Occipital lobe (tissue), 2 donors: ENCODE measurements around the gene DUSP8. TPM values are rescaled to one million over a fixed set of nuclear protein-coding genes. Genes with fewer than 3 reads are reported as not detected.

Source experiments
- DNase-seq: peaks from one replicate; lab custom pipeline; 2025; lab: John Stamatoyannopoulos, UW
- total RNA-seq: library from RNA; depleted of rRNA; stranded (reverse); fragments of >200 nt; gene quantifications from one replicate; pipeline ENCODE4 v1.2.3, GENCODE V29; 2014

Gene DUSP8
- total RNA-seq, 1 donor from 2014 or later, result 5.6 TPM

DNA sequence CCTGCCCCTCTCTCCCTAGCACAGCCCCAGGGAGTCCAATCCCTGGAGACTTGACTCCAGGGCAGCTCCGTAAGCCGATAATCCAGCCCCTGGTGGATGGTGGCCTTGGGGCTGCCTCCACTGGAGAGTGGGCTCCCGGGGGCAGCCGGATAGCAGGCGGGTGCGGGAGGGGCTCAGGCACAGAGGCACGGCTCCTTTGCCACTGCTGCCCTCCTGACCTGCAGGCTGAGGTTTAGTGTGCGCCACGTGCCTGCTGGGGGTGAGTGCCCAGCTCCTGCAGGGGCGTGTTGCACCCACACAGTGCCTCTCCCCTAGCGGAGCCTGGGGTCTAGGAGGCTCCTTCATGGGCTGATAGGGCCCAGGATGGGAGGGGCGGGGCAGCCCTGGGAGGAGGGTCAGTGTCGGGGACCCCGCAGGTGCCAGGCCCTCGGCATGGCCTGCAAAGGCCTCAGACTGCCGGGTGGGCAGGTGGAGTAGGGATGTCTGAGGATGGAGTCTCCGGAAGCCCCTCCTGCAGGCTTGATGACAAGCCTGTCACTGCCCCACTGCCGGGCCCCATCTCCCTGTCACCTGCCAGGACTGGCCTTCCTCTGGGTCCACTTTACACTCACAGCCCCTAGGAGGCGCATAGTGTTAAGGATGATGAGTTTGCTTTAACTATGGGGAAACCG, 5.6 kb downstream of the DUSP8 start:
- DNase-seq, result no peak

DNA sequence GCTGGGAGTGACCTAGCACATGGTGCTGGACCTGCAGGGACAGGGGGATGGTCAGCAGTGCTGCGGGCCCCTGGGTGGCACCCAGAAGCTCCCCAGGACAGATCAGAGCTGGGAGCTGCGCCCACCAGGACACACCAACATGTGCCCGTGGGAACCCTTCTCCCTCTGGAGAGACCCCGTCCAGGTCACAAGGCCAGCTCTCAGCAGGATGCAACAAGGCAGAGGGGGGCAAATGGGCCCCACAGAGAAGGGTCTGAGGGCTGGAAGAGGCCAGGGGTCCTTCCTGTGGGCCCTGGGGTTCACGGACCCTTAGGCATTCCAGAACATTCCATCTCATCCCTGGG, 6.2 kb downstream of the DUSP8 start:
- no peak for DNase-seq

DNA sequence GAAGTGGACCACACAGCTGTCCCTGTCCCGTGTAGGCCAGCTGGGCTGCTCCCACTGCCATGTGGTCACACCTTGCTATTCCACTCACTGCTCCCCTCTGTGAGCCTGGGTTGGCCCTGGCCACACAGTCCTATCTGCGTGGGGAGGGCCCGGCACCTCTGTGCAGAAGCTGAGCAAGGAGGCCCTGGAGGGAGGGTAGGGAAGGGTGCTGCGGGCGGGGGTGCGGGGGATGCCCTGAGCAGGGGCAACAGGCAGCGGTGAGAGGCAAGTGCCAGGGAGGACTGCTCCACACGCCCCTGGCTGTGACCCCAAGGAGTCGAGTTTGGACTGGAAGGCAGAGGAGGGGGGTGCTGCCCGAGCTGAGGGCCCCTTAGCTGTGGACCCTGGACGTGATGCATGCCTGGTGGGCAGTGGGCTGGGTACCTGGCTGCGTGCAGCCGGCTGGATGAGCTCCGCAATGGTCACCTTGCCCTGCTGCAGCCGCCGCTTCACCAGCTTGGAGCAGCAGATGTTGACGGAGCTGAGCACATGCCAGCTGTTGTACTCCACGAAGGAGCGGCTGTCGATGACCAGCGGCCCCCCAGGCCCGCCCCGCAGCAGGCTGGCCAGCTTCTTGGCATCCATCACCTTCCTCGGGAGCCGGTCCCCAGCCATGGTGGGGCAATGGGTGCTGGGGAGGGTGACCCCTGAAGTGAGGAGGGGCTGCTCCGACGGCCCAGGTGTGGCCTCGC, 6.7 kb downstream of the DUSP8 start:
- DNase-seq, result no peak

DNA sequence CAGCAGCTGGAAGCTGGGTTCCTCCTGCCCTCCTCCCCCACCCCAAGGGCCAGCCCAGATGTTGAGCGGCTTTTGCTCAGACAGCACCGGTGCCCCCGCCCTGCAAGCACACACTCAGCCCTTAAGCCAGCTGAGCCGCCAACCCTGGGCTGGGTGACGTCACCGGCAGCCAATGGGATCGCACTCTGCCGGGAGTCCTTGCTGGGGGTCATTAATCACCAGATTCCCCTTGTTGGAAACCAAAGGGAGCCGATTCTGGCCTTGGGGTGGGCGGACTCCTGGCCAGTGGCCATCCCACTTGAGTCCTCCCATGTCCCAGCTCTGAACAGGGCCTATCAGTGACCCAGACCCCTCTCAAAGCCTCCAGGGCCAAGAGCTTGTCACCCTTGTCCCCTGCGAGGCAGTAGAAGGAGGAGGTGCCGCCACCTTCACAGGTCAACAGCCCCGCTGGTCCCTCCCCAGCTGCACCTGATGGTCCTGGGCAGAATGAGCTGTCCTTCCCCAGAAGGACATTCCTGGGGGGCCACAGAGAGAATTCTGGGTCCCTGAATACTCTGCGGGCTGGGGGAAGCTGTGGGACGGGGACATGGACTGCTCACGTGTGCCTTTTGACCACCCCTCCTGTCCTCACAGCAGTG, 7.4 kb downstream of the DUSP8 start:
- peak; percentile 67 for DNase-seq

DNA sequence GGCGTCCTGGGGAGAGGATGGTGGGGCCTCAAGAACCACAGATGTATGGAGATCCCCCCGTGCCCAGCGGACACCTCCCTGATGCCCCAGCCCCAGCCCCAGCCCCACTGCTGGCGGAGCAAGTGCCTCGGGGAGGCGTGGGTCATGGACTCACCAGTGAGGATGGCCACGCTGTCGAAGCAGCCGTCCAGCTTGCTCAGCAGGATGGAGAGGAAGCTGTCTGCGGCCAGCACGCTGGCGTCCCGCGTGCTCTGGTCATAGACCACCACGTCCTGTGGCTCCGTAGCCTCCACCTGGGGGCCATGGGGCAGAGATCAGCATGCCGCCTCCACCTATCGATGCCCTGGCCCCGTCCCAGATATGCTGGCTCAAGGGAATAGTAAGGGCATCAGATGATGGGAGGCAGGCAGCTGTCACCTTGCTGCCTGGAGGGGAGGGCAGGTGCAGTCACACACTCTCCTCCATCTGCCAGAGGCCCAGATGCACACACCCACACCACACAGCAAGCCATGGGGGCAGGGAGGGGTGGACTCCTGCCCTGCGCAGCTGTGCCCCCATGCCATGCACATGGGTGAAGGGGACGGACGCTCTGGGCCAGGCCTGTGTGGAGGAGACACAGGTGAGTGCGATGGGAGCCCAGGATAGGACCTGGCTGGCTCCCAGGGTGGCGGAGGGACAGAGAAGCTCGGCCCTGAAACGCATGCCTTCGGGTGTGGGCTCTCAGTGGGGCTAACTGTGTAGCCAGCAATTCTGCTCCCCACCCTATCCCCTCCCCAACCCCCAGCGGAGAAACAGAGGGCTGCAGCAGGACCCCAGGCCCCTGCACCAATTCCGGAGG, 8.2 kb downstream of the DUSP8 start:
- DNase-seq, result no peak

DNA sequence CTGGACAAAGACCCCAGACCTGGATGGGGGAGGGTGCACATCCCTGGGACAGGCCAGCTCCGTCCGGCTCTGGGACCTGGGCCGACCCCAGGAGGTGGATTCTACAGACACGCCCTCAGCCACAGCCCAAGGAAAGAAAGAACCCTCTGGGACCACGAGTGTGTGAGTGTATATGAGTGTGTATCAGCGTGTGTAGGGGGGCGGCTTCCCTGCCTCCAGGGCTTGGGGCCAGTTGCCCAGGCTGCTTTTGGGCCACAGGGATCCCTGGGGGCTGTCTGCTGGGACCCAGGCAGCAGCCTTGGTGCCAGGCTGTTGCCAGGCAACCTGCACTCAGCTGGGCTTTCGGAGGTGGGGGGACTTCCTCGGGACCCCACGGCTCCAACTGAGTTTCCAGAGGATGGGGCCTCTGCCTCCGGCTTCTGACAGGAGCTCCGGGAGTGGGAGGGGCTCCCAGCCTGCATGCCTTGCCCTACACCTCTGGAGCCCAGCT, 8.9 kb downstream of the DUSP8 start:
- DNase-seq, result no peak

DNA sequence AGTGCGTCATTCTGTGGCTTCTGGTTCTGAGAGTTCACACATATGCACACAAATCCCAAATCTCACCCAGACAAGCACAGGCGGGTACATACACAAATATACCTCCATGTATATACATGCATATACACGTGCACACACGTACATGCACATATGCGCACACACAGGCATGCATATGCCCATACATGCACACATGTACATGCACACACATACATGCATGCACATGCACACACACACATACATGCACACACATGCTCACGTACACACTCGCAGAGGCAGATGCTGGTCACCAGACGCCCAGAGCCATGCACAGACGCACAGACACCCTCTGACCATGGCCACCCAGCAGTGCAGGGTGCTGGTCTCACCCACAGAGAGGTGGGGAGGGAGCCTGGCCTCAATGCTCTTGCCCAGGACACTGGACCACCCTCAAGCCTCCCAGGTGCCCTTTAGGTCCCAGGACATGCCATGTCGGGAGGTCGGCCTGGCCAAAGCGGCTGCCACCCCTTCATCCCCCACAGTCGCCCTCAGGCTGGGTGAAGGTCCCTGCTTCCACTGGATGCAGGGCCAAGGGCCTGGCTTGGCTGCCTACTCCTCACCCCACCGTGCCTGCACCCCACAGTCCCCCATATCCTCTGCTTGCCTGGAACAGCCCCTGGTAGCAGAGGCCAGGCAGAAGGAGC, 9.5 kb downstream of the DUSP8 start:
- no peak for DNase-seq

DNA sequence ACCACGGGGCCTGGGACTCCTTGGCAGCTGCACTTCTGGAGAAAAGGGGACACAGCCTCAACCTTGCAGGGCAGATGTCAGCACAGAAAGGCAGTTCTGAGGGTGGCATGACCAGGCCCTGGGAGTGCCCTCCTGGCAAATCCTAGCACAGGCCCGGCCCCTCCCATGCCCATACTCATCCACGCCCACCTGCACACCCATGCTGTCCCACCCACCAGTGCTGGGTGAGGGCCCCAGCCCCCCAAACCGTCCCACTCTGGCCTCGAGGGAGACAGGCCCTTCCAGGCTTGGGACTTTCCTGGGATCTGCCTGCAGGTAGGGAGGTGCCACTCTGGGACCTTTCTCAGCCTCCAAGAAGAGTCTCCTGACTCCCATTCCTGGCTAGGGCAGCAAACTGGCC, 10.1 kb downstream of the DUSP8 start:
- no peak for DNase-seq

DNA sequence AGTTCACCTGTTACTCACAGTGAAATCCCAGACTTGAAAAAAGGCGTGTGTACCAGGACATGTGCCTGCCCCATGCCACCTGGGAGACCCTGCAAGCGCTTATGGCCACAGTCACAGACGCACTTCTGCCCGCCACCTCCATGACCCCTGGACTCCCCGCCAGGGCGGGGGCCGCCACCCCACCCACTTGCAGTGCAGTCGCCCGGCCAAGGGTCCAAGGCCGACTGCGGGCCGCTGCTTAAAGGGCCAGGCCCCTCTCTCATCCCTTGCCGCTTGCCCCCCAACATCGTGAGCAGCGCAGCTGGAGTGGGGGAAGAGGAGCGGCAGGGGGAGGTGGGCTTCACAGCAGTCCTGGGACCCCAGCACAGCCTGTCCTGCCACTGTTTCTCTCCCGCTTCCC, 10.8 kb downstream of the DUSP8 start:
- no peak for DNase-seq

DNA sequence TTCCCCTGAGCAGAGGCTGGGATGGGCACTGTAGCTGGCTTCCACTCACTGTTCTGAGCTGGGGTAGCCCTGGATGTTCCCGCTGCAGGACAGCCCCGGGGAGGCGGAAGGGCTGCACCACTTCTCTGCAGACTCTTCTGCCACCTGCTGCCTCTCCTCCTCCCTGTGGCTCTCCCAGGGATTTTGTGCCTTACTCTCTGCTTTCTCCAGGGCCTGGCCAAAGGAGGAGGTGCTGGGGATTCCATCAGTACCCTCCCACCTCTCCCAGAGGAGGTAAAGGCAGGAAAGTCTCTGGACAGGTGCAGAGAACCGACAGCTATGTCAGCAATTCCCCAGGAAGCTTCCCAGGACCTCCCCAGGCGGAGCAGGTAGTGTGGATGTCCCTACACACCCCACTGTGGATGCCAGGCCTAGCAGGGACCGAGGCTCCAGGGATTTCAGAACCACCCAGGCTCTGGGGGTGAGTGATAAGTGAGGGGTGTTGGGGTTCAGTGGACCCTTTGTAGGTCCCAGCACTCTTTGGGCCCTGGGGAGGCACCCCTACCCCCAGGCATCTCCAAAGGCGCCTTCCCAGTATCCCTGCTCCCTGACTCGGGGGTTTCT, 11.3 kb downstream of the DUSP8 start:
- no peak for DNase-seq

DNA sequence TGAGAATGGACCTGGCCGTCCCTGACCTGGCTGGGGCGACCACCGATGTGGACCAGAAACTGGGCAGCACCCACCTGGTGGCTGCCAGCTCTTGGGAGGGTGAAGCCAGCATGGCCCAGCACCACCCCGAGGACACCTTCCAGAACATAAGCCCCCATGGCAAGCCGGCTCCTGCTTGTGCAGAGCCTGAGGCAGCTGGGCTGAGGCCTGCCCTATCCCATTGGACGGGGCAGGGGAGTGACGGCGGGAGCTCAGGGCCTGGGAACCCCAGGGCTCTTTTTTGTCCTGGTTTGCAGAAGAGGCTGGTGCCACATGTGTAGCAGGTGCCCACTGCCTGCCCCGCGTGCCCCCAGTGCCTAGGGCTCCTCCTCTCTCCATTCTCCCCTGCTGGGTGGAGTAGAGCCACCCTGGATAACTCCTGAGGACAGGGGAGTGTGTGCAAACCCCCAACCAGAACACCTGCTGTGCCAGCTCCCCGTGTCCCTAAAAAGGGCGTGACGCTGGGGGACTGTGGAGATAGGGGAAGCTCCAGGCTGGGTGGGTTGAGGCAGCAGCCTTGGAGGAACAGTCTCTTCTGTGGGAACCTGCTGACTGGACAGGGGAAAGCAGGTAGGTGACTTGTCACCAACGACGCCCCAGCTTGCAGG, 11.9 kb downstream of the DUSP8 start:
- DNase-seq, result no peak

DNA sequence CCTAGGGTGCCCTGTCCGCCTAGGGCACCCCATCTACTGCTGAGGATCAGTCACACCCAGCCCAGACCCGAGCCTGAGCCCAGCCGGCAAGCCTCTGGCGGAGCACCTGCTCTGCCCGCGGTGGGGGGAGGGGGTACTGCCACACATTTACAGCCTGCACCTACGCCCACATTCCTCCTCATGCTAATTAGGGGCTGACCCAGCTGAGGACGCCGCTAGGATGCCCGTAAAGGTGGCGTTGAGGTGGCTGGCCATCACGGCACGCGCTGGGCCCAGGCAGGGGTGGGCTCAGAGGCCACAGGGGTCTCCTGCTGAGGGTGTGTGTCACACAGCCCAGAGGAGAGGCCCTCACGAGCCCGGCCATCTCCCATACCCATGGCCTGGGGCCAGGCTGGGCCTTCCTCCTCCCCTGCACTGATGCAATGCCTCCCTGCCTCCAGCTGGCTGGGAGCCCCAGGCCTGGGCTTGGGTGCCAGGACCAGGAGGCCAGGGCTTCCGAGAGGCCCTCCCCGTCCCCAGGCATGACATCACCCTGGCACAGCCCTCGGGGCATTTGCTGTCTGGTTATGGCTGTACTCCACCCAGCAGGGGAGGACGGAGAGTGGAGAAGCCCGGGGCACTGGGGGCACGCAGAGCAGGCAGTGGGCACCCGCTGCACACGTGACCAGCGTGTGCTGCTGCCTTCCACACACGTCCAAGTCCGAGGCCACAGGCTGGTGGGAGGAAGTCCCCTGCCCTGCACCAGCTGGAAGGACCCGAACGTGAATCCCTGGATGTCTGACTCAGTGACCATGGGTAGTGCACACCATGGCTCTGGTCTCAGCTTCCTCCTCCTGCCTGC, 12.7 kb downstream of the DUSP8 start:
- DNase-seq, result peak; percentile 89

DNA sequence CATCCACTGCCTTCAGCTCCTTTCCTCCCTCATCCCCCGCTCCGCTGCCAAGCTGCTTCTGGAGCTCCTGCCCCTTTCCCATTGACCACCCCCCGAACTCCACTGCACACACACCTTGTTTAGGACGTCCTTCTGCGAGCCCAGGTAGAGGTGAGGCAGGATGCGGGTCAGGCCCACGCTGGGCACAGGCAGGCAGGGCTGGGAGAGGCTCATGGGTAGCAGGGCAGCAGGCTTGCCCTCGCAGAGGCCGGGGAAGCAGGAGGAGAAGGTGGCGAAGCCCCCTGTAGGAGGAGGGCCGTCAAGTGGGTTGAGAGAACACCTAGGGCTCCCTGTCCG, 13.3 kb downstream of the DUSP8 start:
- no peak for DNase-seq

DNA sequence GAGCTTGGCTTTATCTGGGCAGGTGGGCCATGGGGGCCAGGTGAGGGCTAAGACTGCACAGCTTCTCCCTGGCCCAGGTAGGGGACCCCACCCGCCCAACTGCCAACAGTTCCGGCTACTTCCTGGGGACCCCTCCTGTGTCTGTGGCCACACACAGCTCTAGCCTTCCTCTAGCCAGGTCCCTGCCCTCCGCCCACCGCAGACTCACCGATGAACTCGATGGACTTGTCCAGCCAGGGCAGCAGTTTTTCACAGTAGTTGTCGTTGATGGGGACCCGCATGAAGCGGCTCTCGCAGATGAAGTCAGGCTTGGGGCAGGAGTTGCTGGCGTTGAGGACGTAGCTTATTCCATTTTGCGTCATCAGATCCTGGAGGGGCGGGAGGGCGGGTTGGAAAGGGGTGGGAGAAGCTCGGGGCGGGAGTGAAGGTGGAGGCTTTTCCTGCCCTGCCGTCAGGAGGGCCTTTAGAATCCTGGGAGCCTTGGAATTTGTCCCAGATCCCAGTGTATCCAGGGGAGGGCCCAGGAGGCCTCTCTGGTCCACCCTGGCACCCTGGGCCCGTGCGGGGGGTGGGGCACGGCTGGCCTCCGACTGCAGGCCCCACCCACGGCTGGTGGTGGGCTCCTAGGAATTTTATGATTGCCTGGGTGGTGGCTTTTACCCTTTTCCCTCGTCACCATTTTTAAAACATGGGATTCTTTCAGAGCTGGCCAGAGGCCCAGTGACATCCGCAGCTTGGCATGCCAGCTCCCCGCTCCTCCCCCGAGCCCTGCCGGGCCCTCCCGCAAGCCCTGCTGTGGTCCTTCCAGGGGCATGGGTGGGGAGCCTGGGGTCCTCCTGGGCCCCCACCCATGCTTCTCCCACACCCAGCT, 13.9 kb downstream of the DUSP8 start:
- no peak for DNase-seq

DNA sequence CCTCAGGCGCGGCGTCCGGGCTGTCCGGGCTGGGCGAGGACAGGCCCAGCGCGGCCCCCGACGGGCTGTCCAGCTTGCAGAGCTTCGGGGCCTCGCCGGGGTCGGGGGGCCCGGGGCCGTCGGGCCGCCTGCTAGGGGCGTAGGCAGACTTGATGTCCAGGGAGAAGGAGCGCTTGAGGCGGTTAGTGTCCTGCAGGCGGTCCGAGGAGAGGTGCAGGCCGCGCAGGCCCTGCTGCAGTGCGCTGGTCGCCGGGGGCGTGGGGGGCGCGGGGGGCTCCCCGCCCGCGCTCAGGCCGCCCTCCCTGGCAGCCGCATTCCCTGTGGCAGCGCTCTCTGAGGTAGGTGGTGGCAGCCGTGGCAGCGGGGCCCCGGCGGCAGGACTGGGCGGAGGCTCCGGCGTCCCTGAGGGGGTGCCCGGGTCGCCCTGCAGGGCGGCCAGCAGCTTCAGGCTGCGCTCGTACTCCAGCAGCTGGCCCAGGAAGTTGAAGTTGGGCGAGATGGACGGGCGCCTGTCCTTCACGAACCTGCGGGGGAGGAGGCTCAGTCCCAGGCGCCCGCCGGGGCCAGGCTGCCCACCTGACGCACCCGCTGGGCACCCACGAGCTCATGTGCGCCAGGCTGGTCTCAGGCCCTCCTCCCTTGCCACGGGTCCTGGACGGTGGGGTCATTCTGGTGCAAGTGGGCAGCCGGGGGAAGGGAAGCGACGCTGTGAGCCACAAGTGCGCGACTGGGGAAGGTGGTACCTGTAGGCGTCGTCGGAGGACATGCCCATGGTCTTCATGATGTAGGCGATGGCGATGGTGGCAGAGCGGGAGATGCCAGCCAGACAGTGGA, 14.8 kb downstream of the DUSP8 start:
- DNase-seq, result no peak

DNA sequence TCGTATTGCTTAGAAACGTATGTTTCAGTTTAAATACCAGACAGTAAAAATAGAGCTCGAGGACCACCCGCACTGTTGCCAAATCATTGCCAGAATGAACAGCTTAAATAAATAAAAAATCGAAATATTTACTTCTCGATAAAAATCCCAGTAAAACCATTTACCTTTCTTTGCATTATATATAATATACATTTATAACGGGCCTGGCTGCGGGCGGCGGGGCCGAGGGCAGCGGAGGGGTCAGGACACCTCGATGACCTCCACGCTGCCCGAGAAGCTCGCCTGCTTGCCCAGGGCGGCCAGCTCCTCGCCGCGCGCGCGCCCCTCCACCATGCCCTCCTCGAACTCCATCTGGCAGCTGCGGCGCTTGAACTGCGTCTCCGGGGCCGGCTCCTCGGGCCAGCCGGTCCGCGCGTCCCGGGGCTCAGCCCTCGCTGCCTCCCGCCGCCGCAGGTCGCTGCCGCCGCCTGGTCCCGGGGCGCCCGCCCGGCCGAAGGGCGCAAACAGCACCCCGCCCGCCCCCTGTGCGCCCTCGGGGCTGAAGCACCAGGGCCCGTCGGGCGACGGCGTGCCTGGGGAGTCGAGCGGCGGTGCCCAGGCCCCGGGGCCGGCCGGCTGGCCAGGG, 15.7 kb downstream of the DUSP8 start:
- DNase-seq, result no peak

DNA sequence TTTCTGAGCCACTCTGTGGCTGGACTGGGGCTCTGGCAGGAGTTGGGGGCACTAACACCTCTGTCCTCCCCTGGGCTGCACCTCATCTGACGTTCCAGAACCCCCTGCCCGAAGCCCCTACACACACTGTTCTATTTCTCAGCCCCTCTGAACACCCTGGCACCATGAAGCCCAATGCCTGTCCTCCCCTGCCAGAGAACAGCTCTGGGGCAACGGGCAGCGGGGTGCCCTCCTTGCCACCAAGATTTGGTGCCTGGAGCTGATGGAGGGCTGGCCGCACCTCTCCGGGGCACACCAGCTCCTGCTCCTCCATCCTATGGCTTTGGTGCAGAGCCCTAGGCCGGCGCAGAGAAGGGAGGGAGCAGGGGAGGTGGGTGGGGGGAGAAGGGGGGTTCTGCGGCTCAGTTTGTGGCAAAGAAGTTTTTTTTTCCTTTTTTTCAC, 16.3 kb downstream of the DUSP8 start:
- no peak for DNase-seq
